Vagina (tissue), 2 donors: ENCODE measurements around the gene DNAH7. TPM values are rescaled to one million over a fixed set of nuclear protein-coding genes. Genes with fewer than 3 reads are reported as not detected.

Source experiments
- DNase-seq, 2 donors: peaks; one replicate each; pipeline ENCODE4 v3.0.0-alpha.2; 2017; ENCODE audit errors: extremely low spot score in 2 of 2
- H3K27ac ChIP-seq: fragments of 200-600 bp; sonication (generic); one replicate; pipeline ENCODE4 v1.5.1; 2019
- H3K27me3 ChIP-seq: fragments of 200-600 bp; sonication (generic); one replicate; pipeline ENCODE4 v1.5.1; 2019
- H3K36me3 ChIP-seq, 2 donors: fragments of 200-600 bp; sonication (generic); one replicate each; pipeline ENCODE4 v1.5.1; 2017 to 2019
- H3K4me1 ChIP-seq: fragments of 200-600 bp; sonication (generic); one replicate; pipeline ENCODE4 v1.5.1; 2019
- H3K4me3 ChIP-seq, 2 donors: fragments of 200-600 bp; sonication (generic); 1 replicate in 1 of 2; 2 replicates in 1 of 2; pipeline ENCODE4 v1.5.1; 2016 to 2019
- H3K9me3 ChIP-seq: fragments of 200-600 bp; sonication (generic); one replicate; pipeline ENCODE4 v1.5.1; 2019
- CTCF ChIP-seq, 3 experiments: fragments of 450-650 bp in 2 of 3; fragments of 200-600 bp in 1 of 3; sonication (generic) in 1 of 3; IDR thresholded peaks; one replicate each; pipeline ENCODE4 v1.5.1; 2017 to 2019; ENCODE audit warnings: antibody characterized with exemption in 3 of 3, mild to moderate bottlenecking in 2 of 3, moderate library complexity in 2 of 3
- POLR2A ChIP-seq, 2 donors: fragments of 450-650 bp; IDR thresholded peaks; one replicate each; pipeline ENCODE4 v1.6.1; 2017; ENCODE audit warnings: antibody characterized with exemption in 2 of 2, mild to moderate bottlenecking in 2 of 2, moderate library complexity in 2 of 2
- POLR2AphosphoS5 ChIP-seq, 2 donors: sonication (generic); formaldehyde crosslinking; IDR thresholded peaks; one replicate each; pipeline ENCODE4 v1.9.0; 2017; ENCODE audit warnings: antibody characterized with exemption in 2 of 2, mild to moderate bottlenecking in 2 of 2, low read depth in 1 of 2; ENCODE audit not compliant: insufficient read depth in 1 of 2
- intact Hi-C: fragments of 100-400 bp; cut with DNase I; formaldehyde crosslinking; loops from one replicate; pipeline ENCODE4 v1.15.1; 2023
- total RNA-seq: library from RNA; depleted of rRNA; stranded (reverse); fragments of >200 nt; gene quantifications from one replicate; pipeline ENCODE4 v1.2.3, GENCODE V29; 2016

DNAH7 gene
- total RNA-seq, 1 donor from 2014 or later, result 0.49 TPM

- Histone ChIP-seq H3K27ac (no peak overlapping the region), H3K36me3 (no peaks in the 10 kb centered on the region), H3K4me3 (no peak overlapping the region), H3K27me3 (no peaks in the 10 kb centered on the region), H3K4me1 (no peaks in the 10 kb centered on the region), H3K9me3 (no peaks in the 10 kb centered on the region)
- no peak for TF ChIP-seq POLR2A (IDR thresholded peaks at IDR 0.05)
- no peak for TF ChIP-seq POLR2AphosphoS5 (IDR thresholded peaks at IDR 0.05; ENCODE audit: insufficient read depth in 1 of 2, low read depth in 1 of 2)
- TF ChIP-seq CTCF (IDR thresholded peaks at IDR 0.05), result no peak
- intact Hi-C loops, result no loop called here
- DNase-seq, result no peak
These were observed 22.3 kb downstream of the DNAH7 start for GRCh38 chr2:196046123-196046917.

GRCh38 chr2:196041786-196042185, 26.9 kb downstream of the DNAH7 start:
- no peak for DNase-seq
- no peaks in the 10 kb centered on the region for H3K4me1 ChIP-seq
- no peaks in the 10 kb centered on the region for H3K9me3 ChIP-seq
- H3K27ac ChIP-seq, result no peak overlapping the region
- TF ChIP-seq POLR2AphosphoS5 (IDR thresholded peaks at IDR 0.05; ENCODE audit: insufficient read depth in 1 of 2, low read depth in 1 of 2) (no peak), CTCF (IDR thresholded peaks at IDR 0.05) (no peak), POLR2A (IDR thresholded peaks at IDR 0.05) (no peak)
- no peaks in the 10 kb centered on the region for H3K36me3 ChIP-seq
- H3K4me3 ChIP-seq, result no peak overlapping the region
- intact Hi-C loops, result no loop called here
- H3K27me3 ChIP-seq, result no peaks in the 10 kb centered on the region

GRCh38 chr2:196040218-196040617, 28.4 kb downstream of the DNAH7 start:
- Histone ChIP-seq H3K9me3 (no peaks in the 10 kb centered on the region), H3K36me3 (no peaks in the 10 kb centered on the region), H3K4me3 (no peak overlapping the region), H3K27me3 (no peaks in the 10 kb centered on the region), H3K27ac (no peak overlapping the region), H3K4me1 (no peaks in the 10 kb centered on the region)
- no peak for DNase-seq
- TF ChIP-seq CTCF (IDR thresholded peaks at IDR 0.05), result no peak
- no peak for TF ChIP-seq POLR2A (IDR thresholded peaks at IDR 0.05)
- no peak for TF ChIP-seq POLR2AphosphoS5 (IDR thresholded peaks at IDR 0.05; ENCODE audit: insufficient read depth in 1 of 2, low read depth in 1 of 2)
- intact Hi-C loops, result no loop called here

GRCh38 chr2:196036442-196036841, 32.2 kb downstream of the DNAH7 start:
- DNase-seq, result no peak
- intact Hi-C loops, result no loop called here
- no peak overlapping the region for H3K27ac ChIP-seq
- H3K27me3 ChIP-seq, result no peaks in the 10 kb centered on the region
- no peak for TF ChIP-seq POLR2AphosphoS5 (IDR thresholded peaks at IDR 0.05; ENCODE audit: insufficient read depth in 1 of 2, low read depth in 1 of 2)
- TF ChIP-seq CTCF (IDR thresholded peaks at IDR 0.05), result no peak
- TF ChIP-seq POLR2A (IDR thresholded peaks at IDR 0.05), result no peak
- H3K36me3 ChIP-seq, result no peaks in the 10 kb centered on the region
- H3K9me3 ChIP-seq, result no peaks in the 10 kb centered on the region
- H3K4me1 ChIP-seq, result no peaks in the 10 kb centered on the region
- no peak overlapping the region for H3K4me3 ChIP-seq

GRCh38 chr2:196018037-196018436, 50.6 kb downstream of the DNAH7 start:
- Histone ChIP-seq H3K27ac (no peak overlapping the region), H3K4me3 (no peak overlapping the region), H3K9me3 (no peaks in the 10 kb centered on the region), H3K4me1 (no peaks in the 10 kb centered on the region), H3K27me3 (no peaks in the 10 kb centered on the region), H3K36me3 (no peaks in the 10 kb centered on the region)
- intact Hi-C loops, result no loop called here
- no peak for DNase-seq
- TF ChIP-seq POLR2AphosphoS5 (IDR thresholded peaks at IDR 0.05; ENCODE audit: insufficient read depth in 1 of 2, low read depth in 1 of 2), result no peak
- TF ChIP-seq CTCF (IDR thresholded peaks at IDR 0.05), result no peak
- no peak for TF ChIP-seq POLR2A (IDR thresholded peaks at IDR 0.05)
